ENCODE data around the gene PIP5K1B. TPM values are rescaled to one million over a fixed set of nuclear protein-coding genes. Genes with fewer than 3 reads are reported as not detected.

PIP5K1B gene
- total and polyA plus RNA-seq, 2 experiments from 2014 or later, result 3.7 to 10.2 TPM

DNA sequence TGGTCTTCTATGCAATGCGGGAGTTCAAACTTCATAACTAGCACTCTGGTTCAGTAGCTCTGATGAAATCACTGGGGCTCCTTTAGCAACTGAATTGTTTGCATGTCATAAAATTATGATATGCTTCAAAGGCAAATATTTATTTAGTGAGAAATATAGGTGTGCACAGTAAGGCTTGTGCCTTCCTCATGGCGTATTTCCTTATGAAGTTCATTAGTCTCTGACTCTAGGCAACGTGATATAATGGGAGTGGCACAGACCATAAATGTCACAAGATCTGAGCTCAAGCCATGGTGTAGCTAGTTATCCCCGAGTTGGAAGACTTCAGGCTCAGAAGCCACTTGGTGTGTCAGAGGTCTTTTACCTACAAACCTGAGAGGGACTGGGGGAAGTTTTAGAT, 35.5 kb downstream of the PIP5K1B start:
- H3K27ac ChIP-seq, result peak overlapping the region; percentile 89
- no peaks in the 10 kb centered on the region for H4K20me1 ChIP-seq (ENCODE audit: insufficient read depth, poor library complexity, severe bottlenecking)
- H3K4me1 ChIP-seq (ENCODE audit: insufficient read depth), result peaks cover 16% of the 10 kb centered on the region
- peak; percentile 73 for DNase-seq (ENCODE audit: low spot score)
- H3K79me2 ChIP-seq, result peaks cover 25% of the 10 kb centered on the region
- H2AFZ ChIP-seq, result no peak overlapping the region
- H3K36me3 ChIP-seq (replicated peaks; ENCODE audit: insufficient read depth, low read depth), result no peaks in the 10 kb centered on the region
- H3K4me2 ChIP-seq, result peak overlapping the region; percentile 55
- no peaks in the 10 kb centered on the region for H3K27me3 ChIP-seq
- no peaks in the 10 kb centered on the region for H3K9me3 ChIP-seq (ENCODE audit: low read depth)
- no peaks in the 10 kb centered on the region for H3K9me2 ChIP-seq (replicated peaks; ENCODE audit: insufficient read depth)
- TF ChIP-seq EZH2phosphoT487 (IDR thresholded peaks at IDR 0.05; ENCODE audit: low read depth, severe bottlenecking, unreplicated experiment), result no peak
- TF ChIP-seq, protein P1, sequence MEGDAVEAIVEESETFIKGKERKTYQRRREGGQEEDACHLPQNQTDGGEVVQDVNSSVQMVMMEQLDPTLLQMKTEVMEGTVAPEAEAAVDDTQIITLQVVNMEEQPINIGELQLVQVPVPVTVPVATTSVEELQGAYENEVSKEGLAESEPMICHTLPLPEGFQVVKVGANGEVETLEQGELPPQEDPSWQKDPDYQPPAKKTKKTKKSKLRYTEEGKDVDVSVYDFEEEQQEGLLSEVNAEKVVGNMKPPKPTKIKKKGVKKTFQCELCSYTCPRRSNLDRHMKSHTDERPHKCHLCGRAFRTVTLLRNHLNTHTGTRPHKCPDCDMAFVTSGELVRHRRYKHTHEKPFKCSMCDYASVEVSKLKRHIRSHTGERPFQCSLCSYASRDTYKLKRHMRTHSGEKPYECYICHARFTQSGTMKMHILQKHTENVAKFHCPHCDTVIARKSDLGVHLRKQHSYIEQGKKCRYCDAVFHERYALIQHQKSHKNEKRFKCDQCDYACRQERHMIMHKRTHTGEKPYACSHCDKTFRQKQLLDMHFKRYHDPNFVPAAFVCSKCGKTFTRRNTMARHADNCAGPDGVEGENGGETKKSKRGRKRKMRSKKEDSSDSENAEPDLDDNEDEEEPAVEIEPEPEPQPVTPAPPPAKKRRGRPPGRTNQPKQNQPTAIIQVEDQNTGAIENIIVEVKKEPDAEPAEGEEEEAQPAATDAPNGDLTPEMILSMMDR (IDR thresholded peaks at IDR 0.05; ENCODE audit: poor library complexity), result no peak
- no peak for TF ChIP-seq EZH2 (IDR thresholded peaks at IDR 0.05; ENCODE audit: borderline replicate concordance)
- H3K4me3 ChIP-seq, result no peak overlapping the region
- WGBS (ENCODE audit: low lambda C conversion rate, missing lambda C conversion rate), result 64% methylated on average over 4 of the region's 4 CpGs

DNA sequence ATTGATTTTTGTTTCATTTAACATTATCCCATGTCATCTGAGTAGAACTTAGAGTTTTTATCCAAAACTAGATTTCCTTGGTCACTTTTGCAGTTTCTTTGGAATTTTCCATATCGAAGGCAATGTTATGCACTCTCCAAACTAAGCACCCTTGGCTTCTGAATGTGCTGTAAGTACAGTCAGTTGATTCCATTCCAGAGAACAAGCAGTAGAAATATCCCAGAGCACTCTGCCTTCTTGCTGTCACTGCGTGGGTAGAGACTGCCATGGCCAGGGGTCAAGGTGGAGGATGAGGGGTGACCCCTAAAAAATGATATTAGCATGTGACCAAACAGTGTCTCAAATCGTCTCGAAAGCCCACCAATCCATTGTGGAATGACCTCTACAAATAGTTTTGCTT, 36.2 kb downstream of the PIP5K1B start:
- no peaks in the 10 kb centered on the region for H3K36me3 ChIP-seq (replicated peaks; ENCODE audit: insufficient read depth, low read depth)
- DNase-seq (ENCODE audit: low spot score), result no peak
- H3K9me2 ChIP-seq (replicated peaks; ENCODE audit: insufficient read depth), result no peaks in the 10 kb centered on the region
- H2AFZ ChIP-seq, result no peak overlapping the region
- peak overlapping the region; percentile 85 for H3K27ac ChIP-seq
- H3K4me3 ChIP-seq, result no peak overlapping the region
- H3K4me2 ChIP-seq, result peak overlapping the region; percentile 12
- TF ChIP-seq, protein P1 (IDR thresholded peaks at IDR 0.05; ENCODE audit: poor library complexity), result no peak
- TF ChIP-seq EZH2 (IDR thresholded peaks at IDR 0.05; ENCODE audit: borderline replicate concordance) (no peak), EZH2phosphoT487 (IDR thresholded peaks at IDR 0.05; ENCODE audit: low read depth, severe bottlenecking, unreplicated experiment) (no peak)
- H3K27me3 ChIP-seq, result no peaks in the 10 kb centered on the region
- H3K4me1 ChIP-seq (ENCODE audit: insufficient read depth), result peaks cover 16% of the 10 kb centered on the region
- no peaks in the 10 kb centered on the region for H3K9me3 ChIP-seq (ENCODE audit: low read depth)
- peaks cover 20% of the 10 kb centered on the region for H3K79me2 ChIP-seq
- no peaks in the 10 kb centered on the region for H4K20me1 ChIP-seq (ENCODE audit: insufficient read depth, poor library complexity, severe bottlenecking)
- 96% methylated on average over 4 of the region's 4 CpGs for WGBS (ENCODE audit: low lambda C conversion rate, missing lambda C conversion rate)

DNA sequence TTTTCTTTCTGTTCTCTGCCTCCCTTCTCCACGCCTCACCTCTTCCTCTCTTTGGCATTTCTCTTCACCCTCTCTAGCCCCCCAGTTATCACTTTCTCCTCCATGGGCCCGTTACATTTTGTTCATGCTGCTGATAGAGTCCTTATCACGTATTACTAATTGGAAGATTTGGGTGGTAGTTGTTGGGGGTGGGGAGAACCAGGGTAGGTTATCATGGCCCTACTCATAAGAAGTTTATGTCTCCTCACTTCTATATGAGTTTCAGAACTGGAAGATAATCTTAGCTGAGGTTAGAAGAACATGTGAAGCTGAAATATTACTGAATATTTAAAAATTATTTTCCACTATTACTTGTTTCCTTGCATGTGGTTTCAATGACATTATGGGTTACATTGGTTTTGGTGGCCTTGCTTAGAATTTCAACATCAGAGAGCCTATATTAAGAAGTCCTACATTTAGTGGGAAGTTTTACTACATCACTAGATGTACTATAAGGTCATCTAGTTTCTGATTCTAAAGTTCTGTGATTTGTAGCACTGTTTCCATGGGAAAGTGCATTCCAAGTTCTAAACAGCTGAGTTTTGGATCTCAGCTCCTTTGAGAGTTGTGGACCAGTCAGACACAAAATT, 36.8 kb downstream of the PIP5K1B start:
- TF ChIP-seq, protein P1 (IDR thresholded peaks at IDR 0.05; ENCODE audit: poor library complexity), result no peak
- no peak for TF ChIP-seq EZH2phosphoT487 (IDR thresholded peaks at IDR 0.05; ENCODE audit: low read depth, severe bottlenecking, unreplicated experiment)
- TF ChIP-seq EZH2 (IDR thresholded peaks at IDR 0.05; ENCODE audit: borderline replicate concordance), result no peak
- Histone ChIP-seq H3K79me2 (peaks cover 19% of the 10 kb centered on the region), H3K9me3 (ENCODE audit: low read depth) (no peaks in the 10 kb centered on the region), H3K36me3 (replicated peaks; ENCODE audit: insufficient read depth, low read depth) (no peaks in the 10 kb centered on the region), H3K27ac (peak overlapping the region; percentile 85), H4K20me1 (ENCODE audit: insufficient read depth, poor library complexity, severe bottlenecking) (no peaks in the 10 kb centered on the region), H3K4me2 (no peak overlapping the region), H3K4me1 (ENCODE audit: insufficient read depth) (peaks cover 21% of the 10 kb centered on the region), H2AFZ (no peak overlapping the region), H3K4me3 (no peak overlapping the region), H3K27me3 (no peaks in the 10 kb centered on the region), H3K9me2 (replicated peaks; ENCODE audit: insufficient read depth) (no peaks in the 10 kb centered on the region)
- 92% methylated on average over 3 of the region's 3 CpGs for WGBS (ENCODE audit: low lambda C conversion rate, missing lambda C conversion rate)
- no peak for DNase-seq (ENCODE audit: low spot score)

Measured in hepatocyte (in vitro differentiated cells).